ENCODE data around the gene CNGA3. TPM values are rescaled to one million over a fixed set of nuclear protein-coding genes. Genes with fewer than 3 reads are reported as not detected.
A peak's percentile ranks its signal among the peaks of the same experiment; 100 is the strongest.

CNGA3 gene
- total and polyA plus RNA-seq, 2 of the 8 experiments (the other 6 are each of a cell fraction or from before 2014, with no cell fraction given) = 0.02 TPM; not detected in 1

DNA sequence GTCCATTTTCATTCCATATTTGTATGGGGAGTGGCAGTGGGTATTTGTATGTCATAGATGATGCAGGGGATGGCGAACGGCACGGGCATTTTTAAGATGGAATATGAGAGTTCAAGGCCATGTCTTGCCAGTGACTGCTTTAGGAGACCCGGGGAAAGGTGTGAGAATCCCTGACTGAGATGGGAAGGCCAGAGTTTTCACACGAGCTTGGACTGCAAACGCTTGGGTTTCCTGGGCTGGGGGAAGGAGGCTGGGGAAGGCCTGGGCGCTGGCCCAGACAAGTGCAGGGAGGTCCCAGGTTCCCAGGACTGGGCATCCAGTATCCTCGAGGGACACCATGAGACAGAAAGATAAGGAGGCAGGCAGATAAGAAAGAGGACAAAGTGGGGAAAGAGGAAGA lies 35.2 kb downstream of the CNGA3 start:
- POLR2A ChIA-PET (ENCODE audit: partially characterized antibody) = no interaction called here
- 92% methylated on average over 8 of the region's 8 CpGs; no CpG with 5 or more reads in 1 of the 2 experiments for WGBS, 2 experiments (ENCODE audit: extremely low coverage in 1 of 2, insufficient coverage in 1 of 2, insufficient read length in 1 of 2, insufficient replicate concordance in 2 of 2, low coverage in 1 of 2, low lambda C conversion rate in 2 of 2, missing lambda C conversion rate in 1 of 2)
- CTCF ChIA-PET (ENCODE audit: partially characterized antibody) = interaction anchor here (0.6 to 1.0 kb wide), 2 partner anchors 11 to 1657 kb away, joined by 3 read pairs; no protein-coding TSS in a partner anchor

More for the DNA sequence above, 35.2 kb downstream of the CNGA3 start:
- no peaks in the 10 kb centered on the region for H3K27me3 ChIP-seq (replicated peaks in 1 of 4; ENCODE audit: control insufficient read depth in 3 of 4, extremely low read depth in 1 of 4, insufficient read depth in 3 of 4, low read length in 3 of 4)
- no peak overlapping the region for H3K56ac ChIP-seq (replicated peaks; ENCODE audit: insufficient read length, low read depth, low read length)
- no peak overlapping the region for H2AFZ ChIP-seq (ENCODE audit: low read length)
- no peak overlapping the region for H2BK20ac ChIP-seq (ENCODE audit: low read length)
- no peak overlapping the region for H3K9ac ChIP-seq (replicated peaks in 1 of 4; ENCODE audit: extremely low read depth in 1 of 4, low read depth in 3 of 4, low read length in 3 of 4)
- H3K4ac ChIP-seq (replicated peaks; ENCODE audit: insufficient read length, low read depth, low read length) = no peak overlapping the region
- no peaks in the 10 kb centered on the region for H3K9me3 ChIP-seq (ENCODE audit: insufficient read depth in 2 of 2, low read depth in 1 of 2, low read length in 1 of 2)
- H3K18ac ChIP-seq (ENCODE audit: extremely low read depth, low read length) = no peak overlapping the region
- H4K20me1 ChIP-seq (replicated peaks in 1 of 2; ENCODE audit: control insufficient read depth in 1 of 2, insufficient read depth in 2 of 2, low read length in 2 of 2) = no peaks in the 10 kb centered on the region
- H3K36me3 ChIP-seq (ENCODE audit: control insufficient read depth in 2 of 4, insufficient read depth in 4 of 4, low read length in 3 of 4) = no peaks in the 10 kb centered on the region
- no peak overlapping the region for H2BK5ac ChIP-seq (ENCODE audit: low read depth, low read length)
- no peak overlapping the region for H4K8ac ChIP-seq (ENCODE audit: extremely low read depth, insufficient read depth, low read length)
- H3K4me2 ChIP-seq (ENCODE audit: insufficient read depth in 1 of 2, low read depth in 2 of 2, low read length in 2 of 2) = no peak overlapping the region
- no peak overlapping the region for H2AK5ac ChIP-seq (ENCODE audit: low read depth, low read length)
- no peak overlapping the region for H2BK120ac ChIP-seq (replicated peaks; ENCODE audit: low read depth, low read length)
- no peak overlapping the region for H4K91ac ChIP-seq (replicated peaks; ENCODE audit: insufficient read length, low read length)
- H2BK15ac ChIP-seq (ENCODE audit: low read length) = no peak overlapping the region
- peak in 1 of 2 experiments; percentile 26 for DNase-seq (ENCODE audit: low read depth in 1 of 2, low spot score in 2 of 2)
- no peak for FAIRE-seq
- no peaks in the 10 kb centered on the region for H3K79me2 ChIP-seq (ENCODE audit: control insufficient read depth in 1 of 2, insufficient read depth in 2 of 2, low read length in 2 of 2)
- peaks cover 0 to 5% (median 2%) of the 10 kb centered on the region in 4 experiments; a peak in 3 of 7 replicates for H3K4me1 ChIP-seq (replicated peaks in 1 of 4; ENCODE audit: control insufficient read depth in 3 of 4, insufficient read depth in 4 of 4, low read length in 3 of 4)
- no peaks in the 10 kb centered on the region for H3K79me1 ChIP-seq (ENCODE audit: low read depth, low read length)
- H3K23me2 ChIP-seq (ENCODE audit: low read depth, low read length) = no peaks in the 10 kb centered on the region
- no peak for TF ChIP-seq CTBP2 (IDR thresholded peaks at IDR 0.05; ENCODE audit: borderline replicate concordance, insufficient read depth, insufficient read length, low read length)
- no peak overlapping the region for H2BK12ac ChIP-seq (ENCODE audit: low read depth, low read length)
- H3K14ac ChIP-seq (ENCODE audit: insufficient read length) = no peak overlapping the region
- no peak overlapping the region for H3K4me3 ChIP-seq (ENCODE audit: extremely low read depth in 1 of 4, insufficient read depth in 2 of 4, low read depth in 3 of 4, low read length in 4 of 4)
- H3K27ac ChIP-seq (ENCODE audit: low read depth, low read length) = no peak overlapping the region
- H4K5ac ChIP-seq (ENCODE audit: insufficient read length, low read depth, low read length) = no peak overlapping the region
- no peak overlapping the region for H3K23ac ChIP-seq (ENCODE audit: insufficient read length)
